PC-9 (cell line): Measurements from ENCODE around the gene SLC30A2. TPM values are rescaled to one million over a fixed set of nuclear protein-coding genes. Genes with fewer than 3 reads are reported as not detected.

ENCODE experiments used
- BruUV-seq: library from RNA; stranded (reverse); fragments of 400-500 nt; replicated peaks from 2 replicates; lab custom pipeline; 2021; lab: Mats Ljungman, UMichigan
- CTCF ChIA-PET: fragments of 300-600 bp; sonication (Branson Sonifier 250); formaldehyde crosslinking; loops from one replicate; lab custom pipeline; 2022; ENCODE audit warnings: antibody characterized with exemption; lab: Charles Lee
- POLR2A ChIA-PET: fragments of 300-600 bp; sonication (Branson Sonifier 250); formaldehyde crosslinking; loops from one replicate; lab custom pipeline; 2022; ENCODE audit warnings: antibody characterized with exemption; ENCODE audit not compliant: unreplicated experiment; lab: Charles Lee
- DNase-seq, 2 experiments: peaks; one replicate each; pipeline versions ENCODE4 v3.0.0 to v3.0.0-alpha.2; 2015 to 2022; ENCODE audit warnings: mixed read lengths in 1 of 2
- H2AFZ ChIP-seq: fragments of 200-600 bp; sonication (generic); 2 replicates; pipeline ENCODE4 v1.8.1; 2017; ENCODE audit warnings: antibody characterized with exemption
- H3F3A ChIP-seq: fragments of 200-600 bp; sonication (generic); 2 replicates; pipeline ENCODE4 v1.8.1; 2017; ENCODE audit warnings: antibody characterized with exemption, mild to moderate bottlenecking, low read depth; ENCODE audit not compliant: insufficient read depth
- H3K27ac ChIP-seq: fragments of 200-600 bp; sonication (generic); 2 replicates; pipeline ENCODE4 v1.6.1; 2016; ENCODE audit warnings: mixed run types
- H3K27me3 ChIP-seq: fragments of 200-600 bp; sonication (generic); 2 replicates; pipeline ENCODE4 v1.6.1; 2016; ENCODE audit warnings: low read depth, mixed run types; ENCODE audit not compliant: insufficient read depth
- H3K36me3 ChIP-seq: fragments of 200-600 bp; sonication (generic); 2 replicates; pipeline ENCODE4 v1.6.1; 2016; ENCODE audit warnings: low read depth, mixed run types
- H3K4me1 ChIP-seq: fragments of 200-600 bp; sonication (generic); replicated peaks from 2 replicates; pipeline ENCODE4 v1.6.1; 2016; ENCODE audit warnings: mixed run types; ENCODE audit not compliant: insufficient read depth
- H3K4me2 ChIP-seq: fragments of 200-600 bp; sonication (generic); 2 replicates; pipeline ENCODE4 v1.6.1; 2017; ENCODE audit warnings: mixed run types
- H3K4me3 ChIP-seq: fragments of 200-600 bp; sonication (generic); 2 replicates; pipeline ENCODE4 v1.6.1; 2016; ENCODE audit warnings: mixed run types
- H3K79me2 ChIP-seq: fragments of 200-600 bp; sonication (generic); 2 replicates; pipeline ENCODE4 v1.6.1; 2017; ENCODE audit warnings: low read depth, mixed run types
- H3K9me2 ChIP-seq: fragments of 200-600 bp; sonication (generic); 2 replicates; pipeline ENCODE4 v1.8.1; 2017; ENCODE audit warnings: mild to moderate bottlenecking; ENCODE audit not compliant: insufficient read depth
- H3K9me3 ChIP-seq: fragments of 200-600 bp; sonication (generic); 2 replicates; pipeline ENCODE4 v1.8.1; 2016; ENCODE audit warnings: low read depth; ENCODE audit not compliant: insufficient read depth
- H4K20me1 ChIP-seq: fragments of 200-600 bp; sonication (generic); 2 replicates; pipeline ENCODE4 v1.8.1; 2017; ENCODE audit not compliant: insufficient read depth
- CTCF ChIP-seq: fragments of 200-600 bp; sonication (generic); conservative IDR thresholded peaks from 2 replicates; pipeline ENCODE4 v1.6.1; 2017; ENCODE audit warnings: mixed run types, antibody characterized with exemption, mild to moderate bottlenecking, moderate library complexity
- EZH2 ChIP-seq: fragments of 200-600 bp; sonication (generic); IDR thresholded peaks from 2 replicates; pipeline ENCODE4 v1.8.0; 2017; ENCODE audit warnings: antibody characterized with exemption, low read depth
- intact Hi-C: fragments of 100-400 bp; cut with micrococcal nuclease; formaldehyde crosslinking; loops from one replicate; pipeline ENCODE4 v1.10.0; 2022; ENCODE audit not compliant: unreplicated experiment
- total RNA-seq: library from RNA; stranded (reverse); gene quantifications from 2 replicates; pipeline ENCODE4 v1.2.3, GENCODE V29; 2021

SLC30A2 gene
- total RNA-seq, 1 experiment from 2014 or later, result not detected

- H3K27ac ChIP-seq, result no peak overlapping the region
- H3K9me2 ChIP-seq, result no peaks in the 10 kb centered on the region
- BruUV-seq, result no TSS peak
- no peaks in the 10 kb centered on the region for H3F3A ChIP-seq
- H2AFZ ChIP-seq, result no peak overlapping the region
- peak overlapping the region; percentile 93 for H3K4me2 ChIP-seq
- no peaks in the 10 kb centered on the region for H3K79me2 ChIP-seq
- DNase-seq, result no peak
- POLR2A ChIA-PET, result interaction anchor here (0.5 kb wide), 1 partner anchor 157 kb away, joined by 3 read pairs; no protein-coding TSS in a partner anchor
- intact Hi-C loops, result loop anchor here (1.0 to 5.0 kb wide), 6 partner anchors 68 to 285 kb away; partner anchors contain the start of gene CEP85
- no peaks in the 10 kb centered on the region for H3K36me3 ChIP-seq
- TF ChIP-seq CTCF, result no peak
- peak overlapping the region; percentile 85; the same call in 1 of the 2 replicates for H3K4me3 ChIP-seq
- CTCF ChIA-PET, result interaction anchor here (0.6 to 1.4 kb wide), 6 partner anchors 68 to 111 kb away, joined by 3 to 20 read pairs (median 6); no protein-coding TSS in a partner anchor
- no peaks in the 10 kb centered on the region for H3K9me3 ChIP-seq
- no peaks in the 10 kb centered on the region for H4K20me1 ChIP-seq
- peaks cover 9% of the 10 kb centered on the region for H3K4me1 ChIP-seq
- H3K27me3 ChIP-seq, result no peaks in the 10 kb centered on the region
These were observed 9.1 kb downstream of the SLC30A2 start for GRCh38 chr1:26036756-26037281.

GRCh38 chr1:26035959-26036755 lies 9.8 kb downstream of the SLC30A2 start:
- ChIA-PET POLR2A (interaction anchor here (0.5 to 0.6 kb wide), 3 partner anchors 76 to 292 kb away, joined by 3 read pairs; partner anchors contain the start of gene PDIK1L), CTCF (interaction anchor here (0.5 to 1.4 kb wide), 9 partner anchors 69 to 146 kb away, joined by 3 to 20 read pairs (median 4); no protein-coding TSS in a partner anchor)
- no peaks in the 10 kb centered on the region for H3K27me3 ChIP-seq
- H3K79me2 ChIP-seq, result no peaks in the 10 kb centered on the region
- H3K4me1 ChIP-seq, result peaks cover 9% of the 10 kb centered on the region
- TF ChIP-seq EZH2, result no peak
- TF ChIP-seq CTCF, result peak; percentile 94
- no peaks in the 10 kb centered on the region for H3K9me3 ChIP-seq
- intact Hi-C loops, result loop anchor here (1.0 to 5.0 kb wide), 6 partner anchors 69 to 286 kb away; partner anchors contain the start of gene CEP85
- H4K20me1 ChIP-seq, result no peaks in the 10 kb centered on the region
- H2AFZ ChIP-seq, result peak overlapping the region; percentile 97
- no peaks in the 10 kb centered on the region for H3K9me2 ChIP-seq
- BruUV-seq, result no TSS peak
- H3K36me3 ChIP-seq, result no peaks in the 10 kb centered on the region
- H3F3A ChIP-seq, result no peaks in the 10 kb centered on the region
- peak overlapping the region; percentile 85 for H3K4me3 ChIP-seq
- peak; percentile 53 to 85 for DNase-seq
- H3K27ac ChIP-seq, result no peak overlapping the region
- H3K4me2 ChIP-seq, result peak overlapping the region; percentile 93

GRCh38 chr1:26035203-26035958 lies 10.5 kb downstream of the SLC30A2 start:
- no peaks in the 10 kb centered on the region for H3K9me3 ChIP-seq
- no peaks in the 10 kb centered on the region for H3K9me2 ChIP-seq
- H3K4me3 ChIP-seq, result peak overlapping the region; percentile 85
- DNase-seq, result peak; percentile 75 to 83
- H3K79me2 ChIP-seq, result no peaks in the 10 kb centered on the region
- ChIA-PET CTCF (interaction anchor here (0.7 to 1.4 kb wide), 2 partner anchors 103 to 110 kb away, joined by 4 to 20 read pairs; no protein-coding TSS in a partner anchor), POLR2A (interaction anchor here (0.6 kb wide), 2 partner anchors 76 to 293 kb away, joined by 3 read pairs; partner anchors contain the start of gene PDIK1L)
- no peaks in the 10 kb centered on the region for H3K27me3 ChIP-seq
- H2AFZ ChIP-seq, result peak overlapping the region; percentile 97
- no peaks in the 10 kb centered on the region for H3F3A ChIP-seq
- H4K20me1 ChIP-seq, result no peaks in the 10 kb centered on the region
- H3K36me3 ChIP-seq, result no peaks in the 10 kb centered on the region
- peak overlapping the region; percentile 93 for H3K4me2 ChIP-seq
- no TSS peak for BruUV-seq
- no peak overlapping the region for H3K27ac ChIP-seq
- intact Hi-C loops, result loop anchor here (5.0 kb wide), 3 partner anchors 127 to 287 kb away; no protein-coding TSS in a partner anchor
- H3K4me1 ChIP-seq, result peaks cover 9% of the 10 kb centered on the region
- TF ChIP-seq EZH2 (no peak), CTCF (no peak)
